Kidney epithelial cell (primary cell): ENCODE data around the gene FOXR1. TPM values are rescaled to one million over a fixed set of nuclear protein-coding genes. Genes with fewer than 3 reads are reported as not detected.
"Not testable (repeated sequence)": the region's sequence is repeated elsewhere in the genome, so short reads cannot be mapped to it uniquely, and the experiment has no call there.

Experiments
- DNase-seq: peaks from one replicate; pipeline ENCODE4 v3.0.0-alpha.2; 2010; ENCODE audit warnings: low read depth
- H3K27me3 ChIP-seq: 2 replicates; pipeline ENCODE4 v1.6.0; 2011; ENCODE audit warnings: low read length; ENCODE audit not compliant: control insufficient read depth, insufficient read depth
- H3K36me3 ChIP-seq: 2 replicates; pipeline ENCODE4 v1.5.1; 2011; ENCODE audit warnings: low read length; ENCODE audit not compliant: control insufficient read depth, insufficient read depth
- H3K4me3 ChIP-seq: 2 replicates; pipeline ENCODE4 v1.5.1; 2011; ENCODE audit warnings: low read depth, mild to moderate bottlenecking, control low read depth, low read length
- total RNA-seq: library from RNA; depleted of rRNA; stranded (reverse); fragments of >200 nt; gene quantifications from 2 replicates; pipeline ENCODE4 v1.2.3, GENCODE V29; 2015
- TF ChIP-seq, protein P1 (sequence below): IDR thresholded peaks from 2 replicates; pipeline ENCODE4 v1.5.1; 2011; ENCODE audit warnings: mild to moderate bottlenecking, moderate library complexity, low read length, control low read depth, inconsistent platforms; ENCODE audit not compliant: insufficient read depth, poor library complexity, severe bottlenecking

The FOXR1 gene
- total RNA-seq, 1 donor from 2014 or later, result not detected

DNA sequence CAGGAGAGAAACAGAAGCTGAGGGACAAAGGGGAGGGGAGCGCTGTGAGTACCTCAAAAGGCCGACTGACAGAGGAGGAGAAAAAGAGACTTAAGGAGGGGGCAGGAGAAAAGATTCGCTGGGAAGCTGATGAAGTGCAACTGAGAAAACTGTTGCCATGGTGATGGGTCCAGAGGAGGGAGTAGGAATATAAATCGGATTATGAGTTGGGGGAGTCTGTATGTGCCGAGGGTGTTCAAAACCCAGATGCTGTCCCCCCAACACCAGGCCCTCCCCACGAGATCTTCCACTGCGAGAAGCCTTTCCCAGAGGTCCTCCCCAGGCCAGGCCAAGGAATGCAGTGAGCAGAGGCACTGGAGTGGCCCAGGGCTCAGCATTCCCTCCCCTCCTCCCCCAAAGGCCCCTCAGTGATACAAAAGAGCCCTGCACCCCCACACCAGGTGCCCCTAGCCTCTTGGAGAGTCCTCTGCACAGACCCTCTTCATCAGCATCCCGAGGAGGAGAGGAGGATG is 32.1 kb upstream of the FOXR1 start:
- Histone ChIP-seq H3K4me3 (no peak overlapping the region), H3K27me3 (no peaks in the 10 kb centered on the region), H3K36me3 (no peaks in the 10 kb centered on the region)
- TF ChIP-seq, protein P1, sequence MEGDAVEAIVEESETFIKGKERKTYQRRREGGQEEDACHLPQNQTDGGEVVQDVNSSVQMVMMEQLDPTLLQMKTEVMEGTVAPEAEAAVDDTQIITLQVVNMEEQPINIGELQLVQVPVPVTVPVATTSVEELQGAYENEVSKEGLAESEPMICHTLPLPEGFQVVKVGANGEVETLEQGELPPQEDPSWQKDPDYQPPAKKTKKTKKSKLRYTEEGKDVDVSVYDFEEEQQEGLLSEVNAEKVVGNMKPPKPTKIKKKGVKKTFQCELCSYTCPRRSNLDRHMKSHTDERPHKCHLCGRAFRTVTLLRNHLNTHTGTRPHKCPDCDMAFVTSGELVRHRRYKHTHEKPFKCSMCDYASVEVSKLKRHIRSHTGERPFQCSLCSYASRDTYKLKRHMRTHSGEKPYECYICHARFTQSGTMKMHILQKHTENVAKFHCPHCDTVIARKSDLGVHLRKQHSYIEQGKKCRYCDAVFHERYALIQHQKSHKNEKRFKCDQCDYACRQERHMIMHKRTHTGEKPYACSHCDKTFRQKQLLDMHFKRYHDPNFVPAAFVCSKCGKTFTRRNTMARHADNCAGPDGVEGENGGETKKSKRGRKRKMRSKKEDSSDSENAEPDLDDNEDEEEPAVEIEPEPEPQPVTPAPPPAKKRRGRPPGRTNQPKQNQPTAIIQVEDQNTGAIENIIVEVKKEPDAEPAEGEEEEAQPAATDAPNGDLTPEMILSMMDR, result no peak
- DNase-seq, result no peak

DNA sequence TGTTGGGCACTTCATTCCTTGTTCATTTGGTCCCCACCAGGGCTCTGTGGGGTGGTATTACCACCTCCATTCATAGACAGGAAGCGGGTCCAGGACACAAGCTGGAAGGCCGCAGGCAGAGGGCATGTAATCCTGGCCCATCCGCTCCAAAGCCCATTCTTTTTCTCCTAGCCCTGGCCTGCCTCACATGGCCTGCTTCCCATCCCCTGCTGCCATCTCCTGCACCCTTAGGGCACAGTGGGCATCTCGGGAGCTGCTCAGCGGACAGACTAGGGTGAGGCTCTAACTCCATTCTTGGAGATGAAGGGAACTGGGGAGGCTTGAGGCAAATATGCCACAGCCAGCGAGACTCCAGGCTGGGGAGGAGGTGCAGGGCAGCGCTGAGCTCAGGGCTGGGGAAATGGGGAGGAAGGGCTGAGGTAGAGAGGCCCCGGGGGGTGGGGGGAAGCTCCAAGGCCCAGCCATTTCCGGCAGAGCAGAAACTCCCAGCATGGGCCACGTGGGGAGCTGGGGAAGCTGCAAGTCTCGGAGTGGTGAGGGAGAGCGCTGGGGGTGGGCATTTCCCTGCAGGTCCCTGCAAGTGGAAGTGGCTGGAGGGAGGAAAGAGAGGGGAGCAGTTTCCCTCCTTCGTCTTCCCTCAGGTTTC is 31.5 kb upstream of the FOXR1 start:
- TF ChIP-seq, protein P1, result no peak
- Histone ChIP-seq H3K4me3 (no peak overlapping the region), H3K27me3 (no peaks in the 10 kb centered on the region), H3K36me3 (no peaks in the 10 kb centered on the region)
- DNase-seq, result no peak

DNA sequence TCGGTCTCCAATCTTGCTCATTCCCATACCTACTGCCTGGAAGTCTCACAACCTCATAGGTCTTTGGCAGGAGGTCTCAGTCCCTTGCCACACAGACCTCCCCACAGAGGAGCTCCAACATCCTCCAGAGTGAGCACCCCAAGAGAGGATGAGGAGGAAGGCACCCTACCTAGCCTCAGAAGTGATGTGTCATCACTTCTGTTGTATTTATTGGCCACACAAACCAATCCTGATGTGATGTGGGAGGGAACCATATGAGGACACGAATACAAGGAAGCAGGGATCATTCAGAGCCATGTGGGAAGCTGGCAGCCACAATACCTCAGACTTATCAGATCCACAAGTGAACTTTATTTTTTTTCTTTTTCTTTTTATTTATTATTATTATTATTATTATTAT is 24.5 kb upstream of the FOXR1 start:
- H3K4me3 ChIP-seq, result no peak overlapping the region

DNA sequence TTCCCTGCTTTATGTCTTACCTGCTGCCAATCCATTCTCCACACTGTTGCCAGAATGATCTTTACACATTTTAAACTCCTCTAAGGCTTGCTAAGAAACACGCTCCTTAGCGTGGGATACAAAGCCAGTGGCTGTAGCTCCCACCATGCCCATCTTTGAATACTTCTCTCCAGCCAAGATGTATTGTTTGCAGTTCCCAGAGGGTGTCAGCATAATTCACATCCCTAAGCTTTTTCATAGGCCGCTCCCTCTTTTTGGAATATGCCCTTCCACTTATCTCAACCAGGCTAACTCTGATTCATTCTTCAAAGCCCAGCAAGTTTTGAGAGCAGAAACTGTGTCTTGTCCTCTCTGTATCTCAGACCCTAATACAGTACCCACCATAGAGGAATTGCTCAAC is 23.6 kb upstream of the FOXR1 start:
- TF ChIP-seq, protein P1, result no peak
- no peak overlapping the region for H3K4me3 ChIP-seq
- H3K36me3 ChIP-seq, result no peaks in the 10 kb centered on the region
- H3K27me3 ChIP-seq, result peaks cover 2% of the 10 kb centered on the region
- DNase-seq, result no peak

More for the DNA sequence above, 24.5 kb upstream of the FOXR1 start:
- no peaks in the 10 kb centered on the region for H3K36me3 ChIP-seq
- TF ChIP-seq, protein P1, result no peak
- H3K27me3 ChIP-seq, result no peaks in the 10 kb centered on the region
- DNase-seq, result no peak

DNA sequence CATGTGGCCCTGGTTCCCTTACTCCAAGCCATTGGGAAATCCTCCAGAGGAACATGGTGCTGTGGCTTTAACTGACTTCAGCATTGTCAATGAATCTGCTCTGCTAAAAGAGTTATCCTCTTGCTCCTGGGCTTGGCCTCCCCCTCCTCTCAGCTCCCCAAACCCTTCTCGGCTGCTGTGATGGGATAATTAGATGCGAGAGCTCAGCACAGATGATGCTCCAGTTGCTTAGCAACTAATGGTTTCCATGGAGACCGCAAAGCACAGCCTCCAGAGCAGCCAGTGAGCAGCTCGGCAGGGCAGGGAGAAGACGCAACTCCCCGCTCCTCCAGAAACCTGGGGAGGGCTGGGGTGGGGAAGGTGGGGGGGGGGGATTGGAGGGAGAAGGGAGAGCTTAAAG is 18.3 kb upstream of the FOXR1 start:
- Histone ChIP-seq H3K27me3 (peaks cover 15% of the 10 kb centered on the region), H3K4me3 (no peak overlapping the region), H3K36me3 (no peaks in the 10 kb centered on the region)
- TF ChIP-seq, protein P1, result no peak
- DNase-seq, result no peak

DNA sequence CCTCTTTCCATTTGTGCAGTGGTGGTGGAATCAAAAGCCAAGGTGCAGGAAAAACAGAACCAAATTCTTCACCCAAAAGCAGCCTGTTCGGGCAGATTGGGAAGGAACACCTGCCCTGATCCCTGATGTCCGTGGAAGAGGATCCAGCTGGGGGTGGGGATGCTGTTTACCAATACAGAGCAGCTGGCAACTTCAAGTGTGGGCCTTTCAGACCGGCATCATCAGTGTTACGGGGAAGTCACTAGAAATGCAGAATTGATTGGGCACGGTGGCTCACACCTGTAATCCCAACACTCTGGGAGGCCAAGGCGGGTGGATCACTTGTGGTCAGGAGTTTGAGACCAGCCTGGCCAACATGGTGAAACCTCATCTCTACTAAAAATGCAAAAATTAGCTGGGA is 17.6 kb upstream of the FOXR1 start:
- H3K4me3 ChIP-seq, result not testable (repeated sequence)

More for the DNA sequence above, 17.6 kb upstream of the FOXR1 start:
- DNase-seq, H3K36me3 ChIP-seq: not testable (repeated sequence)
- peaks cover 15% of the 10 kb centered on the region for H3K27me3 ChIP-seq
